GM10847 (cell line): ENCODE results near the gene ANAPC2.

Source experiments
- POLR2A ChIP-seq: IDR thresholded peaks from 2 replicates; pipeline ENCODE4 v1.6.1; 2011; ENCODE audit not compliant: insufficient read length; ENCODE audit errors: extremely low read depth

The ANAPC2 gene

GRCh38 chr9:137136261-137136880 is 52.0 kb downstream of the ANAPC2 start:
- no peak for TF ChIP-seq POLR2A

GRCh38 chr9:137134191-137134590 is 54.2 kb downstream of the ANAPC2 start:
- TF ChIP-seq POLR2A = no peak

- no peak for TF ChIP-seq POLR2A
These were observed 58.1 kb downstream of the ANAPC2 start for GRCh38 chr9:137130176-137130755.

GRCh38 chr9:137129456-137130175 is 58.7 kb downstream of the ANAPC2 start:
- TF ChIP-seq POLR2A = peak; percentile 73

- no peak for TF ChIP-seq POLR2A
These were observed 59.4 kb downstream of the ANAPC2 start for GRCh38 chr9:137128862-137129455.

- no peak for TF ChIP-seq POLR2A
These were observed 60.0 kb downstream of the ANAPC2 start for GRCh38 chr9:137128158-137128861.

- TF ChIP-seq POLR2A = no peak
These were observed 60.8 kb downstream of the ANAPC2 start for GRCh38 chr9:137127301-137128157.

GRCh38 chr9:137126786-137127185 is 61.6 kb downstream of the ANAPC2 start:
- TF ChIP-seq POLR2A = no peak
